Measurements from ENCODE around the gene FAXDC2. TPM values are rescaled to one million over a fixed set of nuclear protein-coding genes. Genes with fewer than 3 reads are reported as not detected.

The FAXDC2 gene
- total and polyA plus RNA-seq, 9 of the 15 experiments (the other 6 are each of a cell fraction or from before 2014, with no cell fraction given) = 2.4 to 30.0 (median 9.9) TPM

DNA sequence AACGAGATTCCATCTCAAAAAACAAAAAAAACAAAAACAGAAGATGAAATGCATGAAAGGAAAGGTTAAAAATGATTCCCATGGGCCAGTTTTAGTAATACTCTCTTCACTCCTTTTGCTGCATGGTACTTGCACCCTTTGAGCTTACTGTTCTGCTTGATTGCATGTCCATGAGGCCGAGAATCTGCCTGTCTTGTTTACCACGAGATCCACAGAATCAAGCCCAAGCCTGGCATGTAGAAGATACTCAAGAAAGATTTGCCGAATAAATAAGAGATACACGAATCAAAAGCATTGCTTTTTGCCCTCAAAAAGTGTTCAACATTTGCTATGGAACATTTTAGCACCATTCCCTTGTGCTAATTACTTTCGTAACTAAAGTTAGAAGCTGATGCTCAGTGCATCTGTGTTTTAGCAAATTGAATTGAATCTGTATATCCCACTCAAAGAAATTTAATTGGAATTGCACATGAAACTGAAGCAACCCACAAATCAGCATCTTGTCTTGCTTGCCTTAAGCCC lies 1.1 kb downstream of the FAXDC2 start:
- ATAC-seq (no peak), DNase-seq (ENCODE audit: extremely low read depth in 1 of 4, low spot score in 3 of 4) (no peak), FAIRE-seq (no peak)
- H3K9ac ChIP-seq (ENCODE audit: insufficient read depth in 1 of 2, low read depth in 2 of 2, low read length in 2 of 2) = no peak overlapping the region
- H3K4me3 ChIP-seq = no peak overlapping the region
- in situ Hi-C loops (cut with MboI) (no loop called here), intact Hi-C loops (cut with micrococcal nuclease) (no loop called here)
- no TSS peak for BruUV-seq (replicated peaks)
- H4K20me1 ChIP-seq (replicated peaks; ENCODE audit: control insufficient read depth, insufficient read depth, low read length) = no peaks in the 10 kb centered on the region
- ChIA-PET POLR2A (interaction anchor here (1.0 to 2.4 kb wide), 2 partner anchors 9 to 14 kb away, joined by 3 to 9 read pairs; no protein-coding TSS in a partner anchor), CTCF (ENCODE audit: low intra/inter-chr PET ratio) (no interaction called here)
- no peaks in the 10 kb centered on the region for H3K27me3 ChIP-seq (ENCODE audit: control insufficient read depth in 2 of 2, insufficient read depth in 2 of 2, low read length in 2 of 2)
- WGBS (ENCODE audit: insufficient coverage, low coverage, missing lambda C conversion rate) = 69% methylated on average over 6 of the region's 6 CpGs
- peaks cover 5 to 33% of the 10 kb centered on the region in 2 experiments for H3K4me1 ChIP-seq (replicated peaks in 1 of 2; ENCODE audit: control insufficient read depth in 2 of 2, insufficient read depth in 2 of 2, low read length in 2 of 2)
- H3K36me3 ChIP-seq (ENCODE audit: control insufficient read depth, insufficient read depth, low read length) = 0 out of 3 replicates have a peak, but pooled peaks cover 2% of the 10 kb centered on the region
- peak overlapping the region; percentile 81; the same call in 1 of the 2 replicates for H3K4me2 ChIP-seq (ENCODE audit: insufficient read depth, low read length)
- H3K9me3 ChIP-seq (replicated peaks; ENCODE audit: control insufficient read depth, insufficient read depth, low read depth, low read length) = no peaks in the 10 kb centered on the region
- H2AFZ ChIP-seq (ENCODE audit: low read depth, low read length) = peak overlapping the region; percentile 95
- H3K27ac ChIP-seq (ENCODE audit: extremely low read depth, low read depth, low read length) = peak overlapping the region; percentile 44; the same call in 1 of the 3 replicates
- H3K9me1 ChIP-seq (ENCODE audit: control insufficient read depth, insufficient read depth, low read length) = no peaks in the 10 kb centered on the region
- H3K79me2 ChIP-seq (ENCODE audit: control insufficient read depth, insufficient read depth, low read length) = no peaks in the 10 kb centered on the region
- TF ChIP-seq, protein P1, sequence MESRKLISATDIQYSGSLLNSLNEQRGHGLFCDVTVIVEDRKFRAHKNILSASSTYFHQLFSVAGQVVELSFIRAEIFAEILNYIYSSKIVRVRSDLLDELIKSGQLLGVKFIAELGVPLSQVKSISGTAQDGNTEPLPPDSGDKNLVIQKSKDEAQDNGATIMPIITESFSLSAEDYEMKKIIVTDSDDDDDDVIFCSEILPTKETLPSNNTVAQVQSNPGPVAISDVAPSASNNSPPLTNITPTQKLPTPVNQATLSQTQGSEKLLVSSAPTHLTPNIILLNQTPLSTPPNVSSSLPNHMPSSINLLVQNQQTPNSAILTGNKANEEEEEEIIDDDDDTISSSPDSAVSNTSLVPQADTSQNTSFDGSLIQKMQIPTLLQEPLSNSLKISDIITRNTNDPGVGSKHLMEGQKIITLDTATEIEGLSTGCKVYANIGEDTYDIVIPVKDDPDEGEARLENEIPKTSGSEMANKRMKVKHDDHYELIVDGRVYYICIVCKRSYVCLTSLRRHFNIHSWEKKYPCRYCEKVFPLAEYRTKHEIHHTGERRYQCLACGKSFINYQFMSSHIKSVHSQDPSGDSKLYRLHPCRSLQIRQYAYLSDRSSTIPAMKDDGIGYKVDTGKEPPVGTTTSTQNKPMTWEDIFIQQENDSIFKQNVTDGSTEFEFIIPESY (CRISPR knock-in tag; IDR thresholded peaks at IDR 0.05) = no peak
- TF ChIP-seq SIN3A (IDR thresholded peaks at IDR 0.05; ENCODE audit: borderline replicate concordance in 2 of 2, control insufficient read depth in 1 of 2, low read depth in 2 of 2, low read length in 2 of 2) (no peak), SOX6 (IDR thresholded peaks at IDR 0.05) (no peak), RAD21 (CRISPR knock-in tag; conservative IDR thresholded peaks at IDR 0.05 in 1 of 2, IDR thresholded peaks at IDR 0.05 in 1 of 2) (no peak), TEAD4 (IDR thresholded peaks at IDR 0.05; ENCODE audit: low read length) (no peak), TEAD4 (CRISPR knock-in tag; IDR thresholded peaks at IDR 0.05; ENCODE audit: borderline replicate concordance) (no peak), ZNF134 (CRISPR knock-in tag; conservative IDR thresholded peaks at IDR 0.05) (no peak), IRF2 (CRISPR knock-in tag; IDR thresholded peaks at IDR 0.05) (no peak)
- TF ChIP-seq, protein P2, sequence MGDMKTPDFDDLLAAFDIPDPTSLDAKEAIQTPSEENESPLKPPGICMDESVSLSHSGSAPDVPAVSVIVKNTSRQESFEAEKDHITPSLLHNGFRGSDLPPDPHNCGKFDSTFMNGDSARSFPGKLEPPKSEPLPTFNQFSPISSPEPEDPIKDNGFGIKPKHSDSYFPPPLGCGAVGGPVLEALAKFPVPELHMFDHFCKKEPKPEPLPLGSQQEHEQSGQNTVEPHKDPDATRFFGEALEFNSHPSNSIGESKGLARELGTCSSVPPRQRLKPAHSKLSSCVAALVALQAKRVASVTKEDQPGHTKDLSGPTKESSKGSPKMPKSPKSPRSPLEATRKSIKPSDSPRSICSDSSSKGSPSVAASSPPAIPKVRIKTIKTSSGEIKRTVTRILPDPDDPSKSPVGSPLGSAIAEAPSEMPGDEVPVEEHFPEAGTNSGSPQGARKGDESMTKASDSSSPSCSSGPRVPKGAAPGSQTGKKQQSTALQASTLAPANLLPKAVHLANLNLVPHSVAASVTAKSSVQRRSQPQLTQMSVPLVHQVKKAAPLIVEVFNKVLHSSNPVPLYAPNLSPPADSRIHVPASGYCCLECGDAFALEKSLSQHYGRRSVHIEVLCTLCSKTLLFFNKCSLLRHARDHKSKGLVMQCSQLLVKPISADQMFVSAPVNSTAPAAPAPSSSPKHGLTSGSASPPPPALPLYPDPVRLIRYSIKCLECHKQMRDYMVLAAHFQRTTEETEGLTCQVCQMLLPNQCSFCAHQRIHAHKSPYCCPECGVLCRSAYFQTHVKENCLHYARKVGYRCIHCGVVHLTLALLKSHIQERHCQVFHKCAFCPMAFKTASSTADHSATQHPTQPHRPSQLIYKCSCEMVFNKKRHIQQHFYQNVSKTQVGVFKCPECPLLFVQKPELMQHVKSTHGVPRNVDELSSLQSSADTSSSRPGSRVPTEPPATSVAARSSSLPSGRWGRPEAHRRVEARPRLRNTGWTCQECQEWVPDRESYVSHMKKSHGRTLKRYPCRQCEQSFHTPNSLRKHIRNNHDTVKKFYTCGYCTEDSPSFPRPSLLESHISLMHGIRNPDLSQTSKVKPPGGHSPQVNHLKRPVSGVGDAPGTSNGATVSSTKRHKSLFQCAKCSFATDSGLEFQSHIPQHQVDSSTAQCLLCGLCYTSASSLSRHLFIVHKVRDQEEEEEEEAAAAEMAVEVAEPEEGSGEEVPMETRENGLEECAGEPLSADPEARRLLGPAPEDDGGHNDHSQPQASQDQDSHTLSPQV (IDR thresholded peaks at IDR 0.05) = no peak

All from K562 (cell line).